NT2/D1 (cell line): ENCODE results near the gene TRAPPC4.
"Not testable (repeated sequence)": the region's sequence is repeated elsewhere in the genome, so short reads cannot be mapped to it uniquely, and the experiment has no call there.

Source experiments
- DNase-seq: peaks from one replicate; pipeline ENCODE4 v3.0.0-alpha.2; 2011; ENCODE audit warnings: low read depth, low spot score
- H3K27me3 ChIP-seq: 2 replicates; pipeline ENCODE4 v1.6.0; 2011; ENCODE audit warnings: mild to moderate bottlenecking; ENCODE audit not compliant: insufficient read length, insufficient read depth
- H3K36me3 ChIP-seq: 2 replicates; pipeline ENCODE4 v1.6.1; 2011; ENCODE audit warnings: mild to moderate bottlenecking, low read length, mixed read lengths; ENCODE audit not compliant: insufficient read depth, insufficient read length
- H3K4me1 ChIP-seq: 2 replicates; pipeline ENCODE4 v1.5.1; 2011; ENCODE audit not compliant: insufficient read depth, insufficient read length
- H3K4me3 ChIP-seq: 2 replicates; pipeline ENCODE4 v1.5.1; 2011; ENCODE audit warnings: low read depth; ENCODE audit not compliant: insufficient read length
- H3K9ac ChIP-seq: 2 replicates; pipeline ENCODE4 v1.6.0; 2011; ENCODE audit warnings: low read depth; ENCODE audit not compliant: insufficient read length
- H3K9me3 ChIP-seq: 2 replicates; pipeline ENCODE4 v1.5.1; 2011; ENCODE audit warnings: mild to moderate bottlenecking, low read length; ENCODE audit not compliant: insufficient read depth
- SUZ12 ChIP-seq: IDR thresholded peaks from 2 replicates; pipeline ENCODE4 v1.6.1; 2011; ENCODE audit not compliant: insufficient read length, insufficient read depth; ENCODE audit errors: extremely low read depth
- YY1 ChIP-seq: IDR thresholded peaks from 2 replicates; pipeline ENCODE4 v1.6.1; 2011; ENCODE audit not compliant: insufficient read length, insufficient read depth
- ZNF274 ChIP-seq: IDR thresholded peaks from 2 replicates; pipeline ENCODE4 v1.6.1; 2011; ENCODE audit warnings: mild to moderate bottlenecking, low read depth, low read length

The TRAPPC4 gene

GRCh38 chr11:119018074-119018938, at the start of gene TRAPPC4, which contains the start of gene RPS25:
Gene TRAPPC4, plus strand, starts transcription at chr11:119018766. Its CDS starts 30 bp downstream, at chr11:119018796.
Gene RPS25, minus strand, starts transcription at chr11:119018343. Its CDS starts 59 bp downstream, at chr11:119018284.
- peaks cover 5% of the 10 kb centered on the region for H3K4me1 ChIP-seq
- H3K9me3 ChIP-seq: no peaks in the 10 kb centered on the region
- H3K9ac ChIP-seq: peak within 1 kb of the TSS; percentile 94
- H3K4me3 ChIP-seq: peak within 1 kb of the TSS; percentile 98
- DNase-seq: peak; percentile 94
- H3K27me3 ChIP-seq: no peaks in the 10 kb centered on the region
- H3K36me3 ChIP-seq: peaks cover 67% of the 10 kb centered on the region
- no peak for TF ChIP-seq ZNF274
- TF ChIP-seq YY1: peak; percentile 44

- not testable (repeated sequence) for H3K9ac ChIP-seq, H3K36me3 ChIP-seq, H3K9me3 ChIP-seq, H3K27me3 ChIP-seq, H3K4me1 ChIP-seq, H3K4me3 ChIP-seq, DNase-seq
Measured at GRCh38 chr11:118969508-118969907, 49.1 kb upstream of the TRAPPC4 start.

DNA sequence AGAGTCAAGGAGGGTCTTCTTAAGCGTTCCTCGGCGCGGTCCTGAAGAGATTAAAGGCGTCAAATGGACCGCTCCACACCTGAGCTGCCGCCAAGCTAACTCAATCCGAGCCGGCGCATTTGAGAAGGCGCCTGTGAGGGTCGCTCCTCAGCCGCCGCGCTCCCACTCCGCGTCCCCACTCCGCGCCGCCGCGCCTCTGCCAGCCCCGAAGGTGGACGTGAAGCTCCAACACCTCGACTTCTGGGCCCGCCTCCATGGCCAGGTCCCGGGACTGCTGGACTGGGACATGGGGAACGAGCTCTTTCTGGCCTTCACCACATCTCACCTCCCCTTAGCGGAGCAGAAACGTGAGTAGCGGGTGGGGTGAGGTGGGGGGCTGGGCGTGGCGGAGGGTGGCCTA, 46.9 kb upstream of the TRAPPC4 start, which contains the start of gene FOXR1:
Gene FOXR1, plus strand, starts transcription at position 116 of the 400 bp plus-strand sequence. Its CDS starts 171 bp downstream, at position 287.
- DNase-seq: no peak
- Histone ChIP-seq H3K4me1 (no peaks in the 10 kb centered on the region), H3K9ac (no peak within 1 kb of the TSS), H3K9me3 (no peaks in the 10 kb centered on the region), H3K36me3 (no peaks in the 10 kb centered on the region), H3K4me3 (no peak within 1 kb of the TSS), H3K27me3 (no peaks in the 10 kb centered on the region)
- TF ChIP-seq SUZ12: no peak
- TF ChIP-seq ZNF274: no peak
- no peak for TF ChIP-seq YY1

DNA sequence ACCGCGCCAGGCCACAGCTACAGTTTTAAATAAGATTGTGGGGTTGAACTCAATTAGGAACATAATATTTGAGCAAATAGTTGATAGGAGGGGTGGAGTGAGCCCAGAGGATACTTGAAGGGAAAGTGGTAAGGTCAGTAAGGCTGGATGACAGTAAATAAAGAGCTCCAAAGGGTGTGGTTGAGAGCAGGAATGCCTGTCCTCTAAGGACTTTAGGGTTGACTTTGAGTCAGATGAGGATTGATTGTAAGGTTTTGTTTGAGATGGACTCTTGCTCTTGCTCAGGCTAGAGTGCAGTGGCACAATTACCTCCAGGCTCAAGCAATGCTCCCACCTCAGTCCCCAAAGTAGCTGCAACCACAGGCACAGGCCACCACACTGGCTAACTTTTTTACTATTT, 44.6 kb upstream of the TRAPPC4 start:
- Histone ChIP-seq H3K27me3 (no peaks in the 10 kb centered on the region), H3K4me1 (peaks cover 2% of the 10 kb centered on the region), H3K36me3 (no peaks in the 10 kb centered on the region), H3K4me3 (no peak overlapping the region), H3K9ac (no peak overlapping the region), H3K9me3 (no peaks in the 10 kb centered on the region)
- DNase-seq: no peak
- no peak for TF ChIP-seq ZNF274
- no peak for TF ChIP-seq SUZ12
- no peak for TF ChIP-seq YY1

DNA sequence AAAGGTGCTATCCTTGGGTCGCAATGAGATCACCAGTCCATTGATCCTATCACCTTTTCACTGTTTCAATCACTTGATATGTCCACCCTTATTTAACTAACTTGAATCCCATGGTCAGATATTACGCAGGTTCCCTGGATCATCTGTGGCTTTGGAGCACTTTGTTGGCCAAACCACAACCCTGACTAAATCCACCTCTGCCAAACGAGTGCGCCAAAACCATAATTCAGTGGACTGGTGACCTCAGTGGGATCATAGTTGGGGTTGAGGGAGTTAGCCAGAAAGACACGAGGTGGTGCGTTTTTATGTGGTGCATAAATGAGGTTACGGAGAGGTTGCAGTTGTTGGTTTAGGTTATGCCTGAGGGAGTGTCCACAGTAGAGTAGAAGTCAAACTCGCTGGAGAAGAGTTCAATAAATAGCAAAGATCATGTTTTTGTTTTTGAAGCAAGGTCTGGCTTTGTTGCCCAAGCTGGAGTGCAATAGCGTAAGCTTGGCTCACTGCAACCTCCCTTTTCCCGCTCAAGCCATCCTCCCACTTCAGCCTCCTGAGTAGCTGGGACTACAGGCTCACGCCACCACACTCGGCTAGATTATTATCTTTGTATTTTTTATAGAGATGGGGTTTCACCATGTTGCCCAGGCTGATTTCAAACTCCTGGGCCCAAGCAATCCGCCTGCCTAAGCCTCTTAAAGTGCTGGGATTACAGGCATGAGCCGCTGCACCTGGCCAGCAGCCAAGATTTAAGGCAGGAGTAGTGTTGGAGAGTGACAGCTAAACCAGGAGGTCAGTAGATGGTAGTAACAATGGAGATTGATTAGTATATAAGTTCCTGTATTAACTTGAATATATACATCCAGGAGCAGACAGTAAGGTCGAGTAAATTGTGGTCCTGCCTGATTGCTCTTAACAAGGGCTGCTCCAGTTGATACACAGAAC, 42.5 kb upstream of the TRAPPC4 start:
- H3K4me1 ChIP-seq: peaks cover 8% of the 10 kb centered on the region
- no peaks in the 10 kb centered on the region for H3K9me3 ChIP-seq
- TF ChIP-seq ZNF274: no peak
- no peak for TF ChIP-seq YY1
- TF ChIP-seq SUZ12: no peak
- no peak for DNase-seq
- H3K4me3 ChIP-seq: no peak overlapping the region
- no peaks in the 10 kb centered on the region for H3K27me3 ChIP-seq
- no peaks in the 10 kb centered on the region for H3K36me3 ChIP-seq
- no peak overlapping the region for H3K9ac ChIP-seq

DNA sequence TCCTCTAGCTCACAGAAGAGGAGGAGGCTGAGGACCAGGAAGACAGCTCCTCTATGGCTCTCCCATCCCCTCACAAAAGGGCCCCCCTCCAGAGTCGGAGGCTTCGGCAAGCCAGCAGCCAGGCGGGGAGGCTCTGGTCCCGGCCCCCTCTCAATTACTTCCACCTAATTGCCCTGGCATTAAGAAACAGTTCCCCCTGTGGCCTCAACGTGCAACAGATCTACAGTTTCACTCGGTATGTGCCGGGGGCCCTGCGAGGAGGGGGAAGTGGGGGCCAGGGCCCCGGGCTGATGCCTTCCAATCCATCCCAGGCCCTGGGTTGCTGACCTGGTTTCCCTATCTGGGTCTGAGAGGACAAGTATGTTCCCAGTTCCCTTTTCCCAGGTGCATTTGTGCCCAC, 39.1 kb upstream of the TRAPPC4 start:
- Histone ChIP-seq H3K4me1 (peaks cover 8% of the 10 kb centered on the region), H3K9me3 (no peaks in the 10 kb centered on the region), H3K9ac (no peak overlapping the region), H3K4me3 (no peak overlapping the region), H3K27me3 (no peaks in the 10 kb centered on the region), H3K36me3 (no peaks in the 10 kb centered on the region)
- TF ChIP-seq ZNF274: no peak
- no peak for TF ChIP-seq SUZ12
- TF ChIP-seq YY1: no peak
- DNase-seq: no peak
